Adrenal gland (tissue), 12 donors: ENCODE data around the gene COG6. TPM values are rescaled to one million over a fixed set of nuclear protein-coding genes. Genes with fewer than 3 reads are reported as not detected.

ENCODE experiments used
- DNase-seq, 7 donors: peaks; one replicate each; pipeline ENCODE4 v3.0.0-alpha.2; 2019 to 2020
- H3K27ac ChIP-seq, 5 donors: fragments of 200-600 bp; sonication (generic) in 4 of 5; 1 replicate in 3 of 5; 2 replicates in 2 of 5; pipeline versions ENCODE4 v1.5.1 to v1.8.0; 2016 to 2020; ENCODE audit warnings: mild to moderate bottlenecking in 1 of 5
- H3K27me3 ChIP-seq: fragments of 200-600 bp; 2 replicates; pipeline ENCODE4 v1.8.0; 2021
- H3K36me3 ChIP-seq, 2 donors: fragments of 200-600 bp; replicated peaks in 1 of 2; 1 replicate in 1 of 2; 2 replicates in 1 of 2; pipeline versions ENCODE4 v1.5.1 to v1.8.0; 2018 to 2022
- H3K4me1 ChIP-seq, 2 donors: fragments of 200-600 bp; replicated peaks in 1 of 2; 1 replicate in 1 of 2; 2 replicates in 1 of 2; pipeline versions ENCODE4 v1.5.1 to v1.8.0; 2018 to 2021
- H3K4me3 ChIP-seq, 4 donors: fragments of 200-600 bp; sonication (generic) in 3 of 4; one replicate each; pipeline ENCODE4 v1.5.1; 2016 to 2018
- H3K9me3 ChIP-seq, 3 donors: fragments of 200-600 bp; sonication (generic) in 1 of 3; replicated peaks in 1 of 3; 1 replicate in 2 of 3; 2 replicates in 1 of 3; pipeline versions ENCODE4 v1.5.1 to v1.8.0; 2016 to 2021
- CTCF ChIP-seq, 6 experiments: fragments of 450-650 bp in 4 of 6; fragments of 200-600 bp in 2 of 6; sonication (generic) in 1 of 6; IDR thresholded peaks; 1 replicate in 5 of 6; 2 replicates in 1 of 6; pipeline versions ENCODE4 v1.5.1 to v1.8.0; 2016 to 2021; ENCODE audit warnings: antibody characterized with exemption in 6 of 6, mild to moderate bottlenecking in 2 of 6, moderate library complexity in 1 of 6
- POLR2A ChIP-seq, 2 donors: fragments of 450-650 bp; IDR thresholded peaks; one replicate each; pipeline ENCODE4 v1.6.1; 2017; ENCODE audit warnings: antibody characterized with exemption in 2 of 2, mild to moderate bottlenecking in 2 of 2, moderate library complexity in 1 of 2
- WGBS, 4 donors: extraction: QIAGEN DNeasy Blood & Tissue Kit in 2 of 4; methylation state at CpG; one replicate each; pipeline versions ENCODE4 v1.1.5 to v1.1.7; 2013 to 2017; 5-methylcytosine and 5-hydroxymethylcytosine counted together
- intact Hi-C, 2 donors: fragments of 100-400 bp; cut with DNase I; formaldehyde crosslinking; loops; one replicate each; pipeline versions ENCODE4 v1.14.1 to v1.15.0; 2022 to 2023
- polyA plus RNA-seq, 3 donors: library from polyadenylated mRNA; stranded (reverse); fragments of 200-250 nt in 2 of 3; fragments of 350-450 nt in 1 of 3; fragmentation: Illumina TruSeq in 1 of 3; extraction: RNeasy Lipid Tissue Mini Kit (QIAGEN cat#74804) in 1 of 3; gene quantifications; one replicate each; pipeline ENCODE4 v1.2.3, GENCODE V29; 2013 to 2014
- total RNA-seq, 9 donors: library from RNA; depleted of rRNA in 4 of 9; stranded (reverse); fragments of >200 nt in 4 of 9; fragments of 120-200 nt in 1 of 9; fragmentation: NEBNext Ultra II Directional in 1 of 9; extraction: Animal tissue kit (Norgen Biotek cat#: 25700) in 1 of 9; gene quantifications; one replicate each; pipeline versions ENCODE4 v1.1.0 to v1.2.4, GENCODE V29; 2013 to 2023
- donor health status: healthy with polysubstance abuse.
- donor health status: Bipolar disorder and iron deficiency.
- donor health status: DM: yes; HTN: yes; CAD: no.
- donor health status: DM: no; HTN: no; CAD: no.
- donor health status: DM: no; HTN: no; CAD: no.
- donor health status: DM: yes; HTN: yes; CAD: no.

COG6 gene
- total and polyA plus RNA-seq, 12 donors = 7.2 to 53.5 (median 31.5) TPM

GRCh38 chr13:39672378-39673132 lies 17.1 kb downstream of the COG6 start:
- Histone ChIP-seq H3K27me3 (no peaks in the 10 kb centered on the region), H3K36me3 (no peaks in the 10 kb centered on the region), H3K4me3 (no peak overlapping the region), H3K27ac (no peak overlapping the region), H3K4me1 (peaks cover 0 to 9% of the 10 kb centered on the region in 2 donors), H3K9me3 (peaks cover 0 to 6% (median 0%) of the 10 kb centered on the region in 3 donors)
- no peak for TF ChIP-seq POLR2A (IDR thresholded peaks at IDR 0.05)
- no peak for TF ChIP-seq CTCF (IDR thresholded peaks at IDR 0.05)
- intact Hi-C loops = no loop called here
- 96 to 99% (median 97%) methylated on average over 3 of the region's 3 CpGs for WGBS, 4 donors
- DNase-seq = no peak

- no peak overlapping the region for H3K27ac ChIP-seq
- H3K9me3 ChIP-seq = peaks cover 0 to 6% (median 0%) of the 10 kb centered on the region in 3 donors
- no peak overlapping the region for H3K4me3 ChIP-seq
- peaks cover 0 to 8% of the 10 kb centered on the region in 2 donors for H3K36me3 ChIP-seq
- 50 to 61% (median 54%) methylated on average over 3 of the region's 3 CpGs for WGBS, 4 donors
- DNase-seq = no peak
- no peaks in the 10 kb centered on the region for H3K4me1 ChIP-seq
- intact Hi-C loops = no loop called here
- H3K27me3 ChIP-seq = no peaks in the 10 kb centered on the region
- TF ChIP-seq POLR2A (IDR thresholded peaks at IDR 0.05) (no peak), CTCF (IDR thresholded peaks at IDR 0.05) (no peak)
Observed at GRCh38 chr13:39675904-39676303, 20.4 kb downstream of the COG6 start.

- Histone ChIP-seq H3K36me3 (peaks cover 0 to 13% of the 10 kb centered on the region in 2 donors), H3K4me1 (no peaks in the 10 kb centered on the region), H3K9me3 (peaks cover 0 to 6% (median 0%) of the 10 kb centered on the region in 3 donors), H3K27ac (no peak overlapping the region), H3K27me3 (no peaks in the 10 kb centered on the region), H3K4me3 (no peak overlapping the region)
- 90 to 98% (median 94%) methylated on average over 1 of the region's 1 CpG for WGBS, 4 donors
- TF ChIP-seq CTCF (IDR thresholded peaks at IDR 0.05) = peak in 5 of 6 experiments; percentile 21 to 60 (median 46)
- no peak for TF ChIP-seq POLR2A (IDR thresholded peaks at IDR 0.05)
- intact Hi-C loops = no loop called here
- DNase-seq = peak in 3 of 7 donors; percentile 20 to 38 (median 23)
Observed at GRCh38 chr13:39676315-39676876, 20.9 kb downstream of the COG6 start.

GRCh38 chr13:39682310-39682709 lies 26.8 kb downstream of the COG6 start:
- DNase-seq = no peak
- Histone ChIP-seq H3K4me3 (no peak overlapping the region), H3K36me3 (peaks cover 0 to 20% of the 10 kb centered on the region in 2 donors), H3K4me1 (no peaks in the 10 kb centered on the region), H3K9me3 (no peaks in the 10 kb centered on the region), H3K27ac (no peak overlapping the region), H3K27me3 (no peaks in the 10 kb centered on the region)
- intact Hi-C loops = loop anchor here in 1 of 2 donors (10.0 kb wide), 2 partner anchors 1002 to 1092 kb away; partner anchors contain the start of gene MRPS31
- WGBS, 4 donors = 68 to 96% (median 82%) methylated on average over 2 of the region's 2 CpGs
- no peak for TF ChIP-seq CTCF (IDR thresholded peaks at IDR 0.05)
- TF ChIP-seq POLR2A (IDR thresholded peaks at IDR 0.05) = no peak
